Lung microvascular endothelial cell (primary cell): ENCODE measurements around the gene TNFAIP2. TPM values are rescaled to one million over a fixed set of nuclear protein-coding genes. Genes with fewer than 3 reads are reported as not detected.

Experiments used
- DNase-seq, 2 donors: peaks; one replicate each; pipeline versions ENCODE4 v3.0.0 to v3.0.0-alpha.2; 2010; ENCODE audit warnings: low read depth in 2 of 2
- total RNA-seq: library from RNA; depleted of rRNA; stranded (reverse); fragments of >200 nt; gene quantifications from 2 replicates; pipeline ENCODE4 v1.2.1, GENCODE V29; 2014

TNFAIP2 gene
- total RNA-seq, 1 donor from 2014 or later = 21.0 TPM

DNA sequence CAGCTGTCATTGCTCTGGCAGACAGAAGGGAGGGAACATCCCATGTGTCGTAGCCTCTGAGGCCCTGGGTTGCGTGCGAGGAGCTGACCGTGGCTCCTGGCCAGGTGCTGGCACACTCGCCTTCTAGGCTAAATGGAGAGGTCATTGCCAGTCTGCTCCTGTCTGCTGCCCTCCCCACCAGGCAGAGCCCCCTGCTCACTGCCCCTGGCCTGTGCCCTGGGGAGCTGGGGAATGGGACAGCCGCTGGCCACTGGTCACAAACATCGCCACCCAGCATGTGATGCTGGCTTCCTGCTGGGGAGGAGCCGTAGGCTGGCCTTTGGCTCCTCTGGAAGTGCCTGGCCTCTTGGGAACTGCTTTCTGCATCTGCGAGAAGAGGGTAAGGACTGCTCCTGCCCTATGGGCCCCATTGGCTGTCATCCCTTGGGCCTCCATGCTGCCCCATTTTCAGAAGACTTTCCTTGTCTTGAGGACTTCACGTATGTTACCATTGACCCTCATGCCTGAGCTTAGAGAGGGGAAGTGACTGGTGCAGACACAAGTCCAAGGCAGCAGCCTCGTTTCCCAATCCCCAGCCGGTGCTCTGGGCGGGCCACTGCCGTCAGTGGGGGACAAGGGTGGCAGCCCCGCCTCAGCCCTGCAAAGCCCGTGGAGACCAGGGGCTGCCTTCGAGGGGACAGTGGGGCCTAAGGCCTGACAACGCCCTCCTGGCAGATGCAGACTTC is 2.0 kb upstream of the TNFAIP2 start:
- DNase-seq = peak; percentile 36 to 59

DNA sequence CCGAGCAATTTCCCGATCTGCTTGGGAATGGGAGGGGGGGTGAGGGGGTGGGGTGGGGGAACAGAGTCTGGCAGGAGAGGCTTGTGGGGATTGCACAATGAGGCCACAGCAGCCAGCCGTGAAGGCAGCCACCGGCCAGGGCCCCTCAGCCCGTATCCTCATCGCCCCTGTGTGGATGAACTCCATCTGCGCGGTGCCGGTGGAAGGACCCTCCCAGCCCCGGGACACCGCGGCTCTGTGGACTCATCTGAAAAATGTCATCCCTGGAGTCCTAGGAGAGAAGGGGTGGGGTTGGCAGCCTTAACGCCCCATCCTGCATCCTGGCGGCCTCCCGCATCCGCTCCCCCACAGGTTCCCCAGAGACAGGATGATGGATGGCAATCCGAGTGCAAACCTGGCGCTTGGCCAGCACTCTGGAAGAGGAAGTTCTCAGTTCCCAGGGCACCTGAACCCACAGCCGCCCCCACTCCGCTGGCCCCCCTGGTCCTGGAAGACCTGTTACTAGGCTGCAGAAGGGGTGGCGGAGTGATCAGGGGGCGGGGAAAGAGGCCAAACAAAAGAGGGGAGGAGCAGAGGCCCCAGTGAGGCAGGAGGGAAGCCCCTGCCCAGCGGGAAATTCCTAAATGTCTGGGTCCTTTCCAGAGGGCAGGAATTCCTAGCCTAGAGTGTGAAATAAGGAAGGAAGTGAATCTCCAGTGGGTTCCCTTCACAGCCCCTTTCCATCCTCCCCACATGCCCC is 1.2 kb upstream of the TNFAIP2 start:
- peak; percentile 85 to 96 for DNase-seq

DNA sequence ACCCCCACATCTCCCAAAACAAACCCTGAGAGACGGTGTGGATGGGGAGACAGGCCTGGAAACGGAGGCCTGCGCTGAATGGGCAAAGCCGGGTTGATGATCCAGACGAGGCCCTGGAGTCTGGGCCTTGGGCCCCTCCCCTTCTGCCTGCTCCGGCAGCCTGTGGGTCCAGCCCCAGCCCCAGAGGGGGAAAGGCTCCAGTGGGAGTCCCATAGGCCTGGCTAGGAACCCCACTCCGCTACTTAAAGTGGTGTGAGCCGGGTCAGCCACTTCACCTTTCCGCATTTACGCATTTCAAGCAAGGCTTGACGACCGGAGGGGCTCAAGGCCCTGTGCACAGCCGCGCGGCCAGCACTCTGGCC is 695 bp upstream of the TNFAIP2 start:
- DNase-seq = no peak

DNA sequence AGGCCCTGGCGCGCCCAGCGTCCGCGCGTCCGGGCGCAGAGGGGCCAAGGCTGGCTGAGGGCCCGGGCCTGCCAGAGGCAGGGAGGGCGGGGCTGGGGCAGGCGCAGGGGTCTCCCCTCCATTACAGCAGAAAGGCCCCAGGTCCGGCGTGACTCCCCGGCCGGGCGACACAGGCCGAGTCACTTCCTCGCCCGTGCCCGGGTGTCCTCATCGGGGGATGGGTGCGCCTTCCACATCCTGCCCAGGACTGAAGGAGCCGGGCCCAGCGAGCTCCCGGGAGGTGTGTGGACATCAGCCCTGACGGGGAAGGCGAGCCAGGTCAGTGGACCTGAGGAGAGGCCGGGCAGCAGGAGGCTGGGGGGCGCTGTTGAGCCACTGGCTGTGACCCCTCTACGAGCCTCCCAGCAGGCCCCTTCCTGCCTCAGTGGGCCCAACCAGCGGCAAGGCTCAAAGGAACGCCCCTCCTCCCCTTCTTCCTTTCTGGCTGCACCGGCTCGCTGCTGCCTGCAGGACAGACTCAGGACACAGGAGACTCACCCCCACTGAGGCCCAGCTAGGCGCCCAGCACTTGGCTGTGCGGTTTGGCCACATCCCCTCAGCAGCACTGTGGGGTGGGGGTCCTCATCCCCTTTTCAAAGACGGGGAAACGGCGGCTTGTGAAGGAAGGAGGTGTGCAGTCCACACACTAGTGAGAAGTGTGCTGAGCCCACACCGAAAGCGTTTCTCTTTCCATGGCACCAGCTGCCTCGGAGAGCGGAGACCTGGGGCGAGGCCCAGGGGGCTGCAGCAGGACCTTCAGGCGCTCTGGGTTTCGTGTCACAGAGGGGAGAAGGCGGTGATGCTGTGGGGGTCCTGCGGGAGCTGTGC is 606 bp downstream of the TNFAIP2 start:
- peak; percentile 49 to 62 for DNase-seq

GRCh38 chr14:103124501-103125001 is 1.3 kb downstream of the TNFAIP2 start:
- DNase-seq = no peak

DNA sequence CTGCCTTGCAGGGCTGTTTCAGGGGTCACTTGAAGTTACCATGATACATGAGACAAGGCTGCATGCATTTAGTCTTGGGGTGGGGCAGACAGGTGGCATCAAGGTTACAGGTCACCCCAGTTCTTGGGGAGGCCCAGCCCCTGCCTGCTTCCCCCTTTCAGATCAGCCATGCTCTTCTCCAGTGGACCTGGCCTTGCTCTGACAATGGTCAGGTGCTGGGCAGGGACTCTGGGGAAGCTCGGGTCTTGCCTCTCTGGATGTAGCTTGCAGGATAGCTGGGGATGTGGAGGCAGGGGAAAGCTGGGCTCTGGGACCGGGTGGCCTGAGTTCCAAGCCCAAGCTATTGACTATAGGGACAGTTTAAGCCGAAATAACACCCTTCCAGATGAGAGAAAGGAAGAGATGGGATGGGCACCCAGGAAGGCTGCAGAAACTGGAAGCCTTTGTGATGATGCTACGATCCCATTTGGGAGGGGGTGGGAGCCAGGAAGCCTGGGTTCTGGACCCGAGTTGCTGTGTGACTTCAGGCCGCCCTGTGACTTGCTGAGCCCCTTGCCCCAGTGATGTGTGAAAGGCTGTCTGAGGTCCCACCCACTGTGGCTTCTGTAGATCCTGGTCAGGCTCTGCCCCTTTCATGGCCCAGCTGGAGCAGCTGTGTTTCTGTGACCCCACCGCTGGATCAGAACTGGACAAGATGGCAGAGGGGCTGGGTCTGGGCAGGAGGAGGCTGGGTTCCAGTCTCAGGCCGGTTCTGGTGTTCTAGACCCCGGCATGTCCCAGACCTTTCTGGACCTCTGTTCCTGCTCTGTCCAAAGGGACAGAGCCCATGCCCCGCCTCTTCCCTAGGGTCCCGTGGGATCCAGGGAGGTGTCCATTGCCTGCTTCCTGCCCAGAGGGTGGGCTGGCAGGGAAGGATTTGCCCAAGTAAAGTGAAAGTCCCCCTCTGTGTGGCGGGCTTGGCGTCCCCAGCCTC is 2.1 kb downstream of the TNFAIP2 start:
- no peak for DNase-seq

DNA sequence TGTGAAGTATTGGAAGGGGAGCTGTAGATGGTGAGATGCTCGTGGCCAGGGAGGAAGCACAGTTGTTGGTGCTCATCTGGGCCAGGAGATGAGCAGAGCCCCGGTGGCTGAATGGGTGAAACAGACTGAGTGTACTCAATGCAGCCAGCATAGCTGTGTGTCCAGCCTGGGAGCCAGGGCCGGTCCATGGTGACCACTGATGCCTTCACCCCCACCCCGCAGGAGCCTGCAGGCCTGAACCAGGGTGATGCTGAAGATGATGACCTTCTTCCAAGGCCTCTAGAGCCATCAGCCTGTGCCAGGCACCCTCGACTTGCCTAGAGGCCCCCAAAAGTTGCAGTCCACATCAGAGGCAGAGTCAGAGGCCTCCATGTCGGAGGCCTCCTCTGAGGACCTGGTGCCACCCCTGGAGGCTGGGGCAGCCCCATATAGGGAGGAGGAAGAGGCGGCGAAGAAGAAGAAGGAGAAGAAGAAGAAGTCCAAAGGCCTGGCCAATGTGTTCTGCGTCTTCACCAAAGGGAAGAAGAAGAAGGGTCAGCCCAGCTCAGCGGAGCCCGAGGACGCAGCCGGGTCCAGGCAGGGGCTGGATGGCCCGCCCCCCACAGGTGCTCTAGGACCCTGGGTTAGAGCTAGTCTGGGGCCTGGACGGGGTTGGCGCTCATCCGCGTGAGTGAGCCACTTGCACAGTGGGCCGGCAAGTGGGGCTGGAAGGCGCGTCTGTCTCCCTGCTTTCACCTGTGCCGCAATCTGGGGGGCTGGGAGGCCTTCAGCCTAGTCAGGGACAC is 3.0 kb downstream of the TNFAIP2 start:
- DNase-seq = no peak

GRCh38 chr14:103126873-103127304 is 3.6 kb downstream of the TNFAIP2 start:
- DNase-seq = peak; percentile 36 to 78

GRCh38 chr14:103127356-103127755 is 4.1 kb downstream of the TNFAIP2 start:
- DNase-seq = no peak

DNA sequence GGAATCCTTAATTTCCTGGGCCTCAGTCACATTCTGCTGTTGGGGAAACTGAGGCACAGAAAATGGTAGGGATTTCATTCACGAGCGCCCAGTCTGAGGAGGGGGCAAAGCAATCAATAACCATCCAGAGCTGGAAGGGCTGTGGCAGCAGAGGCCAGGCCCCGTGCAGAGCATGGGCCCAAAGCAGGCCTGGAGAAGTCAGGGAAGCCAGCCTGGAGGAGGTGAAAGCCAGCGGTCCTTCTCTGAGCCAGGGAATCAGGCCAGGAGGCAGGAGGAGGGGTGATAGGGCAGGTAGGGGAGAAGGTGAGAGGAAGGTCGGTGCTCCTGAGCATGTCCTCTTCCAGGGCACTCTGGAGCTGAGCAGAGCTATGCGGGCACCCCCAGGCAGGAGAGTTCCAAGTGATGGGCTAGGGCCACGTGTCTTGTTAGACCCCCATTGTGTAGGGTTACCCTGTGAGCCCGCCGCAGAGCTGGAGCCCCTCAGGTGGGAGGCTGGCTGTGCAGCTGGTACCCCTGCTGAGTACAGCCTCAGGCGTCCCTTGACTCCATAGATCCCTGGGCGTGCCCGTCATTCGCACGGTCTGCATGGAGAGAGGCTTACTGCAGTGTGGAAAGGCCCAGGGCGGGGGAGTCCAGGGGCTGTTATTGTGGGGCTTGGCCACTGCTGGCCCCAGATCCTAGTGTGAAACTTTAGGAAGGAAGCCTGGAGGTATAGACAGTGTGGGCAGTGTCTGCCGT is 4.8 kb downstream of the TNFAIP2 start:
- DNase-seq = no peak

- no peak for DNase-seq
Measured at GRCh38 chr14:103128631-103129300, 5.5 kb downstream of the TNFAIP2 start.

- DNase-seq = no peak
Measured at GRCh38 chr14:103129301-103130016, 6.2 kb downstream of the TNFAIP2 start.

DNA sequence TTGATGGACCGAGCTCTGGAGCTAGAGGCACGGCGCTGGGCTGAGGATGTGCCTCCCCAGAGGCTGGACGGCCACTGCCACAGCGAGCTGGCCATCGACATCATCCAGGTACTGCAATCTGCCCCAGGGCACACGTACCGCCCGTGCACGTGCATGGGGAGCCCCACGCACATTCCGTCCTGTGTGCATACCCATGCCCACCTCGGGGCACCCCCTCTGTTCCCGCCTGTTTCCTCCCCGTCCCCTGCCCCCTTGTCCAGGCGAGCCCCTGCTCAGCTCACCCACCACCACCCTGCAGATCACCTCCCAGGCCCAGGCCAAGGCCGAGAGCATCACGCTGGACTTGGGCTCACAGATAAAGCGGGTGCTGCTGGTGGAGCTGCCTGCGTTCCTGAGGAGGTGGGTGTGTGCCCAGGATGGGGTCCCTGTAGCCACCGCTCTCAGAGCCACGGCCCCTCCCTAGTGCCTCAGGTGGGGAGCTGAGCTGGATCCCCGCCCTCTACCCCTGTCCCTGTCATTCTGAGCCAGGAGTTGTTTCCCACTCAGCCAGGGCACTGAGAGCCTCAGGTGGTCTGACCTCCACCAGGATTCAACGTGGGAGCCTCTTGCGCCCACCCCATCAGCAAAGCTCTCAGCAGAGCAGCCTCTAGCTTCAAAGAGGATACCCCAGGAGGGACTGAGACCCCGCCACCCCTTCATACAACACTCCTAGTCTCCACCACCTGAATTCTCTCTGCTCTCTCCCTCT is 6.9 kb downstream of the TNFAIP2 start:
- DNase-seq = no peak

- peak; percentile 67 to 77 for DNase-seq
Measured at GRCh38 chr14:103130965-103131364, 7.7 kb downstream of the TNFAIP2 start.

- DNase-seq = no peak
Measured at GRCh38 chr14:103131580-103131979, 8.3 kb downstream of the TNFAIP2 start.

- DNase-seq = peak in 1 of 2 donors; percentile 67
Measured at GRCh38 chr14:103132381-103133209, 9.3 kb downstream of the TNFAIP2 start.
